ENCODE data around the gene JUN.

DNA sequence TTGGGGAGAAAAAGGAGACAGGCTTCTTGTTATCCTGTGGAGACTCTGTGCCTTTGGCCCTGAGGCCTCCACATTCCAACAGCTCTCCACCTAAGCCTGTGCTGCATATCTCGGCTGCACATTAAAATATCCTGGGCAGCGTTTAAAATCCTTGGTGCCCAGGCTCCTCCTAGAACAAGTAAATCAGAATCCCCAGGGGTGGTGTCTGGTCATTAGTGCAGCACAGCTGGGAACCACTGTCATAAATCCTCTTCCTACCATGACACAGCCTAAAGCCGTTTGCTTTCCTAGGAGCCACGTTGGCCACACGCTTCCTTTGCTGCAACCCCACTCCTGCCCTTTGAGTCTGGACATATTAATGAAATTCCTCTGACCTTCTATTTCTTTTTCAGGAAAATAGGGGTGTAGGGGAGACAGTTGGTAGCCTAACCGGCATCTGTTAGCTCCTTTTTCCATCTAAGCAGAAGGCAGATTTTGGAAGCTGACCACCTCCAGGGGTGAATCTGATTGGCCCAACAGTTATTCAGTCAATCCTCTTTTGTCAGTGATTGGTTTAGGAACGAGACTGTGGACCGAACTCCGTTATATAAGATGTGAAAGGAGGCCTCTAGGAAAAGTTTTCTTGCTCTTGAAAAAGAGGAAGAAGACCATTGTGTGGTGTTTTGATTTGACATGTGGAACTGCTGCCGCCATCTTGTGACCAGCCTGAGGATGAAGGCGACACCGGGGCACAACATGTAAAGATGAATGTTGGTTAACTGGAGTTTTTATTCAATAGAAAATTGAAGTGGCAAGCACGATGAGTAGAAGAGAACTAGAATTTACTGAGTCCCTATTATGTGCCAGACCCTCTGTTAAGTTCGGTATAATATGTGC lies 41.9 kb downstream of the JUN start:
- TF ChIP-seq EP300 (IDR thresholded peaks at IDR 0.05; ENCODE audit: borderline replicate concordance) = no peak
- TF ChIP-seq TAF1 (IDR thresholded peaks at IDR 0.05; ENCODE audit: low read depth) = no peak
- no peak for TF ChIP-seq ZBTB7A (IDR thresholded peaks at IDR 0.05; ENCODE audit: low read depth)
- TF ChIP-seq, protein P1, sequence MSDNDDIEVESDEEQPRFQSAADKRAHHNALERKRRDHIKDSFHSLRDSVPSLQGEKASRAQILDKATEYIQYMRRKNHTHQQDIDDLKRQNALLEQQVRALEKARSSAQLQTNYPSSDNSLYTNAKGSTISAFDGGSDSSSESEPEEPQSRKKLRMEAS (IDR thresholded peaks at IDR 0.05) = no peak

All from Ishikawa (cell line).